Measurements from ENCODE around the gene ZNFX1.

GRCh38 chr20:49283703-49284625 lies 6.1 kb upstream of the ZNFX1 start:
- TF ChIP-seq GATA2 (IDR thresholded peaks at IDR 0.05; ENCODE audit: low read depth, low read length) (no peak), GATA3 (IDR thresholded peaks at IDR 0.05; ENCODE audit: low read depth, low read length) (no peak)
